CD4-positive, alpha-beta T cell (primary cell): ENCODE data around the gene LLGL2. TPM values are rescaled to one million over a fixed set of nuclear protein-coding genes. Genes with fewer than 3 reads are reported as not detected.

ENCODE experiments used
- ATAC-seq: fragments of 200-7000 bp; cut with Tn5 transposase; one replicate; pipeline ENCODE4 v1.10.0; 2022; ENCODE audit warnings: mild to moderate bottlenecking; ENCODE audit not compliant: poor library complexity
- CTCF ChIA-PET: fragments of 350-600 bp; sonication (Branson Sonifier 250); formaldehyde crosslinking; loops from one replicate; lab custom pipeline; 2021; ENCODE audit warnings: antibody characterized with exemption, inconsistent platforms; lab: Charles Lee
- POLR2A ChIA-PET: fragments of 350-600 bp; sonication (Branson Sonifier 250); formaldehyde crosslinking; loops from one replicate; lab custom pipeline; 2021; ENCODE audit warnings: antibody characterized with exemption, inconsistent platforms; lab: Charles Lee
- DNase-seq, 14 experiments: peaks; one replicate each; pipeline ENCODE4 v3.0.0-alpha.2; 2013 to 2020; ENCODE audit warnings: mixed read lengths in 2 of 14
- H3K27ac ChIP-seq, 2 donors: one replicate each; pipeline versions ENCODE4 v1.5.1 to v1.7.0; 2013; ENCODE audit warnings: low read length in 2 of 2, low read depth in 1 of 2, mild to moderate bottlenecking in 1 of 2
- H3K27me3 ChIP-seq, 2 experiments: 1 replicate in 1 of 2; 2 replicates in 1 of 2; pipeline versions ENCODE4 v1.6.1 to v1.7.0; 2013; ENCODE audit warnings: low read length in 2 of 2, control low read depth in 1 of 2, mild to moderate bottlenecking in 1 of 2, moderate library complexity in 1 of 2; ENCODE audit not compliant: insufficient read depth in 2 of 2, control insufficient read depth in 1 of 2
- H3K36me3 ChIP-seq: one replicate; pipeline ENCODE4 v1.6.1; 2013; ENCODE audit warnings: low read length, control low read depth; ENCODE audit not compliant: insufficient read depth
- H3K4me1 ChIP-seq: one replicate; pipeline ENCODE4 v1.6.1; 2013; ENCODE audit warnings: low read length, control low read depth; ENCODE audit not compliant: insufficient read depth
- H3K4me3 ChIP-seq: one replicate; pipeline ENCODE4 v1.5.1; 2013; ENCODE audit warnings: mild to moderate bottlenecking, low read length, moderate library complexity
- H3K9me3 ChIP-seq, 2 experiments: 1 replicate in 1 of 2; 2 replicates in 1 of 2; pipeline versions ENCODE4 v1.6.1 to v1.7.0; 2013; ENCODE audit warnings: low read length in 2 of 2, mild to moderate bottlenecking in 2 of 2, control low read depth in 1 of 2, moderate library complexity in 1 of 2; ENCODE audit not compliant: control insufficient read depth in 1 of 2, insufficient read depth in 1 of 2
- H3K27ac Mint-ChIP-seq: one replicate; pipeline ENCODE4 v1.8.0; 2020; ENCODE audit warnings: mixed read lengths
- H3K27me3 Mint-ChIP-seq: one replicate; pipeline ENCODE4 v1.8.0; 2021; ENCODE audit warnings: mixed read lengths
- H3K36me3 Mint-ChIP-seq: one replicate; pipeline ENCODE4 v1.8.0; 2021; ENCODE audit warnings: low read depth, mixed read lengths
- H3K4me1 Mint-ChIP-seq: one replicate; pipeline ENCODE4 v1.8.0; 2021; ENCODE audit warnings: low read depth, mixed read lengths
- H3K4me3 Mint-ChIP-seq: one replicate; pipeline ENCODE4 v1.8.0; 2020; ENCODE audit warnings: mild to moderate bottlenecking, mixed read lengths
- H3K9me3 Mint-ChIP-seq: one replicate; pipeline ENCODE4 v1.8.0; 2020; ENCODE audit warnings: mixed read lengths
- intact Hi-C, 2 experiments: fragments of 100-400 bp; cut with DNase I in 1 of 2; cut with micrococcal nuclease in 1 of 2; formaldehyde crosslinking; loops; one replicate each; pipeline versions ENCODE4 v1.15.1 to v1.9.0; 2023 to 2025; cut with DNase I, micrococcal nuclease
- total RNA-seq, 174 experiments: library from RNA in 2 of 174; stranded (reverse) in 2 of 174; gene quantifications; one replicate each; pipeline ENCODE4 v1.2.3 and lab custom pipeline; 2021 to 2026
- TF ChIP-seq, protein P1 (sequence below): fragments of 200-600 bp; IDR thresholded peaks from one replicate; pipeline ENCODE4 v1.8.0; 2022; ENCODE audit warnings: antibody characterized with exemption, mild to moderate bottlenecking

Gene LLGL2
- total RNA-seq, 2 experiments from 2014 or later, result 31.2 to 34.2 TPM

DNA sequence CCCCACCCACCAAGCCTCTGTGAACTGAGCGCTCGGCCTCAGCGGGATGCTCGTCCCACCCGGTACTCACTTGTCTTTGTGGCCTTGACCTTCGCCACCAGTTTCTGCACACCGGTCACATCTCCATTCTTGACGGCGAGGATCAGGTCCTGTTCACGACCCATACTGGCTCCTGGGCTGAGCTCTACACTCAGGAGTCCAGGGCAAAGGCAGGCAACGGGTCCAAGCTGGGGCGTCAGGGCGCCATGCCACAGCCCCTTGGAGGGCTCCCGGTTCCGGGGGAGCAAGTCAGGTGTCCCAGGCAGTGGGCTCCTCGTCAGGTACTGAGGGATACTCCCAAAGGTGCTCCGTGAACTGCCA is 11.9 kb upstream of the LLGL2 start:
- no peak for DNase-seq
- peaks cover 9 to 10% of the 10 kb centered on the region in 2 experiments for H3K27me3 ChIP-seq
- no peak for ATAC-seq
- peaks cover 12% of the 10 kb centered on the region for H3K36me3 Mint-ChIP-seq
- intact Hi-C loops, result no loop called here
- H3K9me3 Mint-ChIP-seq, result no peaks in the 10 kb centered on the region
- H3K4me1 Mint-ChIP-seq, result peaks cover 17% of the 10 kb centered on the region
- H3K9me3 ChIP-seq, result peaks cover 0 to 4% of the 10 kb centered on the region in 2 experiments
- TF ChIP-seq, protein P1, sequence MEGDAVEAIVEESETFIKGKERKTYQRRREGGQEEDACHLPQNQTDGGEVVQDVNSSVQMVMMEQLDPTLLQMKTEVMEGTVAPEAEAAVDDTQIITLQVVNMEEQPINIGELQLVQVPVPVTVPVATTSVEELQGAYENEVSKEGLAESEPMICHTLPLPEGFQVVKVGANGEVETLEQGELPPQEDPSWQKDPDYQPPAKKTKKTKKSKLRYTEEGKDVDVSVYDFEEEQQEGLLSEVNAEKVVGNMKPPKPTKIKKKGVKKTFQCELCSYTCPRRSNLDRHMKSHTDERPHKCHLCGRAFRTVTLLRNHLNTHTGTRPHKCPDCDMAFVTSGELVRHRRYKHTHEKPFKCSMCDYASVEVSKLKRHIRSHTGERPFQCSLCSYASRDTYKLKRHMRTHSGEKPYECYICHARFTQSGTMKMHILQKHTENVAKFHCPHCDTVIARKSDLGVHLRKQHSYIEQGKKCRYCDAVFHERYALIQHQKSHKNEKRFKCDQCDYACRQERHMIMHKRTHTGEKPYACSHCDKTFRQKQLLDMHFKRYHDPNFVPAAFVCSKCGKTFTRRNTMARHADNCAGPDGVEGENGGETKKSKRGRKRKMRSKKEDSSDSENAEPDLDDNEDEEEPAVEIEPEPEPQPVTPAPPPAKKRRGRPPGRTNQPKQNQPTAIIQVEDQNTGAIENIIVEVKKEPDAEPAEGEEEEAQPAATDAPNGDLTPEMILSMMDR, result no peak
- H3K4me1 ChIP-seq, result peaks cover 36% of the 10 kb centered on the region
- POLR2A ChIA-PET, result interaction anchor here (1.3 kb wide), 1 partner anchor 12 kb away, joined by 4 read pairs; the partner anchor contains the start of gene LLGL2
- no peak overlapping the region for H3K27ac ChIP-seq
- CTCF ChIA-PET, result no interaction called here
- H3K27ac Mint-ChIP-seq, result no peak overlapping the region
- H3K27me3 Mint-ChIP-seq, result no peaks in the 10 kb centered on the region
- no peak overlapping the region for H3K4me3 ChIP-seq
- no peaks in the 10 kb centered on the region for H3K36me3 ChIP-seq
- H3K4me3 Mint-ChIP-seq, result peak overlapping the region; percentile 34

DNA sequence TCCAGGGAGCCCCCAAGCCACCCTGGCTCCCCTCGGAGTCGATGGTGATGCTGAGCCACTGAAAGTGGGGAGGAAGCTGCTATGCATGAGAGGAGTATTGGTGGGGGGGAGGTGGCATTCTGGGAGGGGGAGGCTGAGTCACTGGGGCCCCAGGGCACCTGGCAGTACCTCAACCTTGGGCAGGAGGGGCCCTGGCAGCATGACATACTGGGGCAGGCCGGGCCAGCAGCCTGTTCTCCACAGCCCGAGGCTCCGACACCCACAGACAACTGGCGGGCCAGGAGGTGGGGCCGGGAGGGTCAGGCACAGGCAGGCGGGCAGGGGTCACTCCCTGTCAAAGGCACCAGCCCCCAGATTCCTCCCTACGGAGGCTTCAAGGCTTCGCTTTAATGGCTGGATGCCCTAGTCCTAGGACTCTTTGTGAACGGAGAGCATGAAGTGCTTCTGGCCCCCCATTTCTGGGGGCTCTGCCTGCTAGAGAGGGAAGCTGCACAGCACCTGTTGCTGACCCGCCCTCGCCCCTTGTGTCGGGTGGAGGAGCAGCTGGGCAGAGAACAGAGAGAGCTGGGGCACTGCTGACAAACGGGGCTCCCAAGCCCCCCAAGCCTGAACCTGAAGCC is 11.1 kb upstream of the LLGL2 start:
- Histone ChIP-seq H3K27me3 (peaks cover 9 to 10% of the 10 kb centered on the region in 2 experiments), H3K4me3 (no peak overlapping the region), H3K27ac (no peak overlapping the region), H3K36me3 (peaks cover 6% of the 10 kb centered on the region), H3K9me3 (peaks cover 0 to 4% of the 10 kb centered on the region in 2 experiments), H3K4me1 (peaks cover 44% of the 10 kb centered on the region)
- H3K4me3 Mint-ChIP-seq, result peak overlapping the region; percentile 51
- ATAC-seq (no peak), DNase-seq (no peak)
- peaks cover 24% of the 10 kb centered on the region for H3K4me1 Mint-ChIP-seq
- peaks cover 19% of the 10 kb centered on the region for H3K36me3 Mint-ChIP-seq
- TF ChIP-seq, protein P1, result no peak
- intact Hi-C loops, result loop anchor here in 1 of 2 experiments (2.0 kb wide), 3 partner anchors 58 to 88 kb away; partner anchors contain the start of gene TMEM94
- ChIA-PET POLR2A (interaction anchor here (1.0 to 1.3 kb wide), 2 partner anchors 11 to 58 kb away, joined by 3 to 4 read pairs; partner anchors contain the start of genes LLGL2 and TMEM94), CTCF (interaction anchor here (0.9 kb wide), 1 partner anchor 61 kb away, joined by 4 read pairs; no protein-coding TSS in a partner anchor)
- H3K9me3 Mint-ChIP-seq, result no peaks in the 10 kb centered on the region
- no peaks in the 10 kb centered on the region for H3K27me3 Mint-ChIP-seq
- H3K27ac Mint-ChIP-seq, result no peak overlapping the region

DNA sequence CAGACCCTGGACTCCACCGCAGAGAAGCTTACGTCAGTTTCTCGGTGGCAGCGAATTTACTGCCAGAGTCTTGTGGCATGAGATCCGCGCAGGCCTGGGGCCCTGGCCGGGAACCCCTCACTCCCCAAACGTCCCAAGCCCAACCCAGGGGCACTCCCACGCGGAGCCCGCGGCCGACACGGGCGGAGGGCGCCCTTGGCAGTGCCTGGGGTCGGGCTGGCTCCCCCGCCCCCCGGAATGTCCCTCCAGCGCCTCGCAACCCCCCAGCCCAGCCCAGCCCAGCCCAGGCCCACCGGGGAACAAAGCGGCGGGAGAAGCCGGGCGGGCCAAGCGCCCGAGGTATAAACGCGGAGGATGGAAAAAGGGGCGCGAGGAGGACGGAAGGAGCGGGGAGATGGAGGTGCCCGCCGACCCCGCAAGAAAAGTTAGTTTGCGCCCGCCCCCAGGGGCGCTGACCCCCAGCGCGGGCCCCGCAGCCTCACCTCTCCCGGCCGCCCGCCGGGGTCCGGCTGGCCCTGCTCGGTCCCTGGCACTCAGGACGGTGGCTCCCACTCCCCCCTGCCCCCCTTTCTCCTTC is 10.5 kb upstream of the LLGL2 start:
- H3K4me1 Mint-ChIP-seq, result peaks cover 27% of the 10 kb centered on the region
- ATAC-seq (no peak), DNase-seq (no peak)
- POLR2A ChIA-PET, result interaction anchor here (1.0 kb wide), 1 partner anchor 59 kb away, joined by 3 read pairs; the partner anchor contains the start of gene TMEM94
- Histone ChIP-seq H3K27me3 (peaks cover 9 to 10% of the 10 kb centered on the region in 2 experiments), H3K4me3 (peak overlapping the region; percentile 80), H3K4me1 (peaks cover 44% of the 10 kb centered on the region), H3K27ac (no peak overlapping the region), H3K36me3 (peaks cover 11% of the 10 kb centered on the region), H3K9me3 (peaks cover 0 to 4% of the 10 kb centered on the region in 2 experiments)
- peak overlapping the region; percentile 51 for H3K4me3 Mint-ChIP-seq
- intact Hi-C loops, result loop anchor here (1.0 to 2.0 kb wide), 4 partner anchors 58 to 89 kb away; partner anchors contain the start of gene TMEM94 (in 1 of the 2)
- TF ChIP-seq, protein P1, result no peak
- peaks cover 23% of the 10 kb centered on the region for H3K36me3 Mint-ChIP-seq
- CTCF ChIA-PET, result interaction anchor here (0.9 to 2.1 kb wide), 3 partner anchors 10 to 62 kb away, joined by 4 to 26 read pairs (median 11); partner anchors contain the start of gene LLGL2
- no peak overlapping the region for H3K27ac Mint-ChIP-seq
- no peaks in the 10 kb centered on the region for H3K9me3 Mint-ChIP-seq
- H3K27me3 Mint-ChIP-seq, result no peaks in the 10 kb centered on the region
